Nephron (organoid): ENCODE measurements around the gene MMP28.

ENCODE experiments used
- H3K27ac Mint-ChIP-seq, 3 experiments: 2 replicates each; pipeline ENCODE4 v1.8.0; 2020; ENCODE audit warnings: mixed read lengths in 3 of 3, mild to moderate bottlenecking in 2 of 3, moderate library complexity in 1 of 3
- H3K27me3 Mint-ChIP-seq: 2 replicates; pipeline ENCODE4 v1.8.0; 2021; ENCODE audit warnings: low read depth, mild to moderate bottlenecking, moderate library complexity, mixed read lengths
- H3K36me3 Mint-ChIP-seq: 2 replicates; pipeline ENCODE4 v1.8.0; 2020; ENCODE audit warnings: low read depth, mixed read lengths
- H3K4me1 Mint-ChIP-seq: 2 replicates; pipeline ENCODE4 v1.8.0; 2020; ENCODE audit warnings: mixed read lengths
- H3K4me3 Mint-ChIP-seq, 3 experiments: 2 replicates each; pipeline ENCODE4 v1.8.0; 2020; ENCODE audit warnings: mild to moderate bottlenecking in 3 of 3, mixed read lengths in 3 of 3, moderate library complexity in 2 of 3
- H3K9me3 Mint-ChIP-seq: 2 replicates; pipeline ENCODE4 v1.8.0; 2020; ENCODE audit warnings: mixed read lengths
- CTCF ChIP-seq, 3 experiments: fragments of 200-600 bp; sonication (generic); IDR thresholded peaks; one replicate each; pipeline ENCODE4 v1.5.0; 2021; ENCODE audit warnings: antibody characterized with exemption in 3 of 3; ENCODE audit not compliant: unreplicated experiment in 3 of 3

Gene MMP28

GRCh38 chr17:35795871-35796265 is 427 bp upstream of the MMP28 start:
- TF ChIP-seq CTCF (IDR thresholded peaks at IDR 0.05; ENCODE audit: unreplicated experiment in 3 of 3) = no peak

GRCh38 chr17:35793257-35793656 is 2.2 kb downstream of the MMP28 start:
- H3K4me1 Mint-ChIP-seq = peaks cover 16% of the 10 kb centered on the region
- peaks cover 73% of the 10 kb centered on the region for H3K27me3 Mint-ChIP-seq
- no peak overlapping the region for H3K27ac Mint-ChIP-seq
- no peak for TF ChIP-seq CTCF (IDR thresholded peaks at IDR 0.05; ENCODE audit: unreplicated experiment in 3 of 3)
- H3K4me3 Mint-ChIP-seq = peak overlapping the region; percentile 53 to 81 (median 62)
- H3K36me3 Mint-ChIP-seq = no peaks in the 10 kb centered on the region
- no peaks in the 10 kb centered on the region for H3K9me3 Mint-ChIP-seq

More at GRCh38 chr17:35795871-35796265, 427 bp upstream of the MMP28 start:
- peaks cover 83% of the 10 kb centered on the region for H3K27me3 Mint-ChIP-seq
- H3K9me3 Mint-ChIP-seq = no peaks in the 10 kb centered on the region
- H3K4me3 Mint-ChIP-seq = peak overlapping the region; percentile 71 to 76 (median 72)
- H3K27ac Mint-ChIP-seq = no peak overlapping the region
- H3K36me3 Mint-ChIP-seq = no peaks in the 10 kb centered on the region
- peaks cover 21% of the 10 kb centered on the region for H3K4me1 Mint-ChIP-seq

- Mint-ChIP-seq H3K27ac (no peak overlapping the region), H3K4me1 (peaks cover 18% of the 10 kb centered on the region)
- TF ChIP-seq CTCF (IDR thresholded peaks at IDR 0.05; ENCODE audit: unreplicated experiment in 3 of 3) = no peak
Measured at GRCh38 chr17:35791681-35792350, 3.6 kb downstream of the MMP28 start.

GRCh38 chr17:35790841-35791240 is 4.6 kb downstream of the MMP28 start:
- peaks cover 12% of the 10 kb centered on the region for H3K4me1 Mint-ChIP-seq
- TF ChIP-seq CTCF (IDR thresholded peaks at IDR 0.05; ENCODE audit: unreplicated experiment in 3 of 3) = no peak
- H3K27ac Mint-ChIP-seq = no peak overlapping the region
- H3K36me3 Mint-ChIP-seq = no peaks in the 10 kb centered on the region
- no peaks in the 10 kb centered on the region for H3K9me3 Mint-ChIP-seq
- peaks cover 65% of the 10 kb centered on the region for H3K27me3 Mint-ChIP-seq
- H3K4me3 Mint-ChIP-seq = no peak overlapping the region

More at GRCh38 chr17:35791681-35792350, 3.6 kb downstream of the MMP28 start:
- Mint-ChIP-seq H3K27me3 (peaks cover 73% of the 10 kb centered on the region), H3K4me3 (no peak overlapping the region), H3K36me3 (no peaks in the 10 kb centered on the region), H3K9me3 (no peaks in the 10 kb centered on the region)

- Mint-ChIP-seq H3K9me3 (no peaks in the 10 kb centered on the region), H3K27me3 (peaks cover 52% of the 10 kb centered on the region), H3K4me1 (peaks cover 12% of the 10 kb centered on the region), H3K4me3 (no peak overlapping the region), H3K27ac (peak overlapping the region; percentile 51 to 85 (median 80)), H3K36me3 (no peaks in the 10 kb centered on the region)
- TF ChIP-seq CTCF (IDR thresholded peaks at IDR 0.05; ENCODE audit: unreplicated experiment in 3 of 3) = no peak
Measured at GRCh38 chr17:35788477-35789368, 6.7 kb downstream of the MMP28 start.
